HL-60 (cell line): ENCODE measurements around the gene SH3BGRL3.

Source experiments
- DNase-seq, 2 experiments: peaks; one replicate each; pipeline ENCODE4 v3.0.0-alpha.2; 2010 to 2020; ENCODE audit warnings: low read depth in 1 of 2, low spot score in 1 of 2
- H3K27ac ChIP-seq: fragments of 250-450 bp; sonication (Bioruptor Pico); replicated peaks from 2 replicates; pipeline ENCODE4 v1.5.1; 2020; ENCODE audit warnings: mild to moderate bottlenecking, moderate library complexity
- H3K27me3 ChIP-seq: fragments of 250-450 bp; sonication (Bioruptor Pico); 2 replicates; pipeline ENCODE4 v1.5.1; 2021; ENCODE audit warnings: mild to moderate bottlenecking, moderate library complexity; ENCODE audit not compliant: insufficient read depth, poor library complexity, severe bottlenecking
- H3K4me3 ChIP-seq: replicated peaks from 2 replicates; pipeline ENCODE4 v1.5.1; 2011; ENCODE audit warnings: mild to moderate bottlenecking, control low read depth, low read length; ENCODE audit not compliant: insufficient read depth
- CTCF ChIP-seq: IDR thresholded peaks from one replicate; pipeline ENCODE4 v1.5.1; 2011; ENCODE audit warnings: low read length, control low read depth, inconsistent platforms; ENCODE audit not compliant: insufficient read depth
- GABPA ChIP-seq: IDR thresholded peaks from 2 replicates; pipeline ENCODE4 v1.6.1; 2012; ENCODE audit warnings: low read depth
- POLR2AphosphoS5 ChIP-seq: IDR thresholded peaks from 2 replicates; pipeline ENCODE4 v1.6.1; 2012; ENCODE audit warnings: low read depth
- REST ChIP-seq: IDR thresholded peaks from 2 replicates; pipeline ENCODE4 v1.6.1; 2012; ENCODE audit warnings: low read depth; ENCODE audit not compliant: insufficient replicate concordance
- SPI1 ChIP-seq: IDR thresholded peaks from 2 replicates; pipeline ENCODE4 v1.6.1; 2012; ENCODE audit warnings: low read depth, mild to moderate bottlenecking, borderline replicate concordance

SH3BGRL3 gene

GRCh38 chr1:26263212-26263611, 16.7 kb upstream of the SH3BGRL3 start:
- DNase-seq = no peak
- Histone ChIP-seq H3K27me3 (no peaks in the 10 kb centered on the region), H3K27ac (no peak overlapping the region), H3K4me3 (no peak overlapping the region)
- TF ChIP-seq REST (no peak), POLR2AphosphoS5 (no peak), GABPA (no peak), SPI1 (no peak), CTCF (no peak)

GRCh38 chr1:26265405-26265804, 14.5 kb upstream of the SH3BGRL3 start:
- no peak overlapping the region for H3K4me3 ChIP-seq
- H3K27ac ChIP-seq = no peak overlapping the region
- DNase-seq = no peak
- TF ChIP-seq SPI1 (no peak), GABPA (no peak), REST (no peak), CTCF (no peak), POLR2AphosphoS5 (no peak)
- H3K27me3 ChIP-seq = no peaks in the 10 kb centered on the region

- DNase-seq = no peak
- no peak overlapping the region for H3K4me3 ChIP-seq
- no peak for TF ChIP-seq POLR2AphosphoS5
- TF ChIP-seq GABPA = no peak
- TF ChIP-seq CTCF = no peak
- no peak for TF ChIP-seq SPI1
- TF ChIP-seq REST = no peak
Observed at GRCh38 chr1:26268290-26269197, 11.3 kb upstream of the SH3BGRL3 start.

More at GRCh38 chr1:26268290-26269197, 11.3 kb upstream of the SH3BGRL3 start:
- Histone ChIP-seq H3K27me3 (no peaks in the 10 kb centered on the region), H3K27ac (no peak overlapping the region)
